ENCODE measurements around the gene TPK1.

Gene TPK1

GRCh38 chr7:144835652-144836544 lies at the start of gene TPK1:
TPK1 (minus strand) TSS chr7:144836053; CDS start chr7:144835602, 451 bp downstream.
- DNase-seq (ENCODE audit: low spot score) = peak; percentile 80

DNA sequence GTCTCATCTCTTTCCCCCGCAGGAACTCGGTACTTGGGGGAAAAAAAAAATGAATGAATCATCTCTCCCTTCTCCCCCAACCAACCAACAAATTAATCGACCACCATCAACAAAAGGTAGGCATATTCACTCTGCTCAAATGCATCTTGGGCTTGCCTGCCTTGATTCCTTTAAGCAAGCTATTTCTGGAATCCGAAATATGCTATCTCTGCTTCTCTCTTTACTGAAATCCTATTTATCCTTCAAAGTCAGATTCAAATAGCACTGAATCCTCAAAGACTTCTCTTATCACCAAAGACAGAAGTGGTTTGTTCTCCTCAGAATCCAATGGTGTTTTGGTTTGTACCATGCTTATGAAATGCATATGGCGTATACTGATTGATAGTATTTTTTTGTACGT lies 49.6 kb upstream of the TPK1 start:
- DNase-seq (ENCODE audit: low spot score) = no peak

DNA sequence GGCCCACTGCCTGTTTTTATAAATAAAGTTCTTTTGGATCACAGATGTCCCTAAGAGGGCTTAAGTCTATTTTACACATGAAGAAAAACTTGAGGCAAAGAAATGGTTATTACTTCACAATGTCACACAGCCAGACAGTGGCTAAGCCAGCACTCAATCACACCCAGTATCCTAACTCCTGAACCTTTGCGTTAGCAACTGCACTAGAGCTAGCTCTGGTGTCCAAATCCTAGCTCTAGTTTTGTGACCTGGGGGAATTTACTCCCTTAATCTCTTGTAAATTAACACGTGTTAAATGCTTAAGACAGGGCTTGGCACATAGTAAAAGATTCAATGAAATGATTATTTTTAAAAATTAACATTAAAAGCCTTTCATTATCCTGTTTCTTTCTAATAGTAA lies 49.0 kb upstream of the TPK1 start:
- DNase-seq (ENCODE audit: low spot score) = no peak

GRCh38 chr7:144873316-144873845 lies 37.5 kb upstream of the TPK1 start:
- DNase-seq (ENCODE audit: low spot score) = no peak

DNA sequence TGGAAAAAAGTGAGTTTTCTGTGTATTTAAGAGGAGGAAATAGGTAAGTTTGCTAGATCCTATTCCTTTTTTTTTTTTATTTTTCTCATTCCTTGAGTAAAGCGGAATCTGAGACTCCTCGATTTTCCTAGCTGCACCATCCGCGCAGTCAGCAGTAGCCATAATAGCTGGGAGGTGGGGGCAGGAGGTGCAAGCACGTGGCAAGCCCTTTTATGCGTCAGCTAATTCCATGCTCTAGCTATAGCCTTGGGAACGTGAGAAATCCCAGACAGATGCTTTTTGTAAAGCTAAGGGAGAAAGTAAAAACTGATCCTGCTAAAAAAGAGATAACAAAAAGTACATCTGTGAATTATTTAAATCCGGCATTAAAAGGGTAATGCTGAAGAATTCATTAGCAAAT lies 33.2 kb upstream of the TPK1 start:
- no peak for DNase-seq (ENCODE audit: low spot score)

DNA sequence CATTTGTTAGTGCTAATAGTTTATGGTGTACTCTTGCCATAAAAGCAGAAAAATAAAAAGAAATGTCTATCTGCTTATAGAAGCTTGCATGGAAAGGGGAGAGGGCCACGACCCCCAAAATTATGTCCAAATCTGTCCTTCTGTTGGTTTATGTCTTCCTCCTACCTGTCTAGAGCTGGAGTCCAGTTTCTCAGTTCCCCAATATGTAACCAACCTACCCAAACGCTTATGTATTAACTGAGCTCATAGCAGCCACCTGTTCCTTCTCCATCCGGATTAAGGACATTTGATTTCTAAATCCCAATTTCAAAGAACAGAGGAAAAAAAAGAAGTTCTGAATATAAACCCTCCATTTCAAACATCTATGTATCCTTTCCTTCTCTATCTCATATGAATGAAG lies 30.3 kb upstream of the TPK1 start:
- no peak for DNase-seq (ENCODE audit: low spot score)

DNA sequence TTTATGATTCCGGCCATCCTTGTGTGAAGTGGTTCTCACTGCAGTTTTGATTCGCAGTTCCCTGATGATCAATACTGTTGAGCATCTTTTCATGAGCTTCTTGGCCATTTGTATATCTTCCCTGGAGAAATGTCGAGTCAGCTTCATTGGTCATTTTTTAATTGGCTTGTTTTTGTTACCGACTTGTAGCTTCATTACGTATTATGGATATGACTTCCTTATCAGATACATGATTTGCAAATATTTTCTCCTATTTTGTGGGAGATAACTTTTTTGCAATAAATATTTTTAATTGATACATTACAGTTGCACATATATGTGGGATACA lies 27.4 kb upstream of the TPK1 start:
- DNase-seq (ENCODE audit: low spot score) = no peak

GRCh38 chr7:144862612-144863319 lies 26.9 kb upstream of the TPK1 start:
- no peak for DNase-seq (ENCODE audit: low spot score)

DNA sequence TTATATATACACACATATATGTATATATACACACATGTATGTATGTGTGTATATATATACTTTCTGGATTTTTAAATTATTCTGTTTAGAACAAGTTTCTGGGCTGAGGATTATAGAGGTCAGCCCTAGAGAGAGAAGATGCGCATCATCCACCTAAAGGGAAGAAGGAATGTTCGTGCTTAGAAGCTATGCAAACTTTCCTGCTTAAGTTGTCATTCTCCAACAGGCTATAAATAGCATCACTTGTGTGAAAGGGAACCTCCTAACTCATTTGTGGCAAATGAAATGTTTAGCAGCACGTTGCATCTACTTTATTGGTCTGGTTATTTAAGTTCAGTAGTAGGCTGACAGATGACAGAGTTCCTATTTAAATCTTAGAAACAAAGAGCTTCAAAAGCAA lies 23.9 kb upstream of the TPK1 start:
- DNase-seq (ENCODE audit: low spot score) = no peak

DNA sequence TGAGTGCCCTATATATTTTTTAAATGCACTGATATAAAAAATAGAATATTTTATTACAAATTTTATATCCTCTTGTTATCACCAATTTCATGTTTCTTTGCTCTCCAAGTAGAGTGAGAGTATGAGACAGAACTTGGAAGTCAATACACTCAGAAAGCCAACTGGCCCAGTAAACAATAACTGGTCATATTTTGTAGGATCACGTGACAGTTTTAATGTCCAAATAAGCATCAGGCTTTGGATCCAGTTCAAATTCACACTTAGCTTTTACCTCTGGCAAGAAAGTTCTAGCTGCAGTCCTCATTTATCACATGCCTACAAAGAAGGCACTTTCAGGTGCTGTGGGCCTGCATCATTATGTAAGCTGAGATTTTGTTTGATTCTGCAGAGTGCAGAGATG lies 21.6 kb upstream of the TPK1 start:
- no peak for DNase-seq (ENCODE audit: low spot score)

- peak; percentile 14 for DNase-seq (ENCODE audit: low spot score)
Measured at GRCh38 chr7:144854839-144855424, 19.1 kb upstream of the TPK1 start.

- no peak for DNase-seq (ENCODE audit: low spot score)
Measured at GRCh38 chr7:144853542-144853941, 17.7 kb upstream of the TPK1 start.

DNA sequence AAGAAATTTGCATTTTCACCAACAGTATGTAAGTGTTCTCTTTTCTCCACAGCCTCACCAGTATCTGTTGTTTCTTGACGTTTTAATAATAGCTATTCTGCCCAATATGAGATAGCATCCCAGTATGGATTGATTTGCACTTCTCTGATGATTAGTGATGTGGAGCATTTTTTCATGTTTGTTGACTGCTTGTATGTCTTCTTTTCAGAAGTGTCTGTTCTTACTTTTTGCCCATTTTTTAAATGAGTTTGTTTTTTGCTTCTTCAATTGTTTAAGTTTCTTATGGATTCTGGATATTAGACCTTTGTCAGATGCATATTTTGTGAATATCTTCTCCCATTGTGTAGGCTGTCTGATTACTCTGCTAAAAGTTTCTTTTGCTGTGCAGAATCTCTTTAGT lies 12.2 kb upstream of the TPK1 start:
- DNase-seq (ENCODE audit: low spot score) = no peak

GRCh38 chr7:144842377-144842851 lies 6.6 kb upstream of the TPK1 start:
- DNase-seq (ENCODE audit: low spot score) = peak; percentile 10

DNA sequence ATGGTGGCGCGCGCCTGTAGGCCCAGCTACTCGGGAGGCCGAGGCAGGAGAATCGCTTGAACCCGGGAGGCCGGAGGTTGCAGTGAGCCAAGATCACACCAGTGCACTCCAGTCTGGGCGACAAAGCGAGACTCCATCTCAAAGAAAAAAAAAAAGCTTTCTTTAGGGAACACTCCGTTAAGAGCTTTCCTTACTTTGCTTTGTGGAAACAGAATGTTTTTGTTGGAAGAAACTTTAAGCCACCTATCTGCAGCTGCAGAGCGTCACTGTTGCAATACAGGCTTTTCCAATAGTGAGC lies 641 bp upstream of the TPK1 start:
- DNase-seq (ENCODE audit: low spot score) = no peak

DNA sequence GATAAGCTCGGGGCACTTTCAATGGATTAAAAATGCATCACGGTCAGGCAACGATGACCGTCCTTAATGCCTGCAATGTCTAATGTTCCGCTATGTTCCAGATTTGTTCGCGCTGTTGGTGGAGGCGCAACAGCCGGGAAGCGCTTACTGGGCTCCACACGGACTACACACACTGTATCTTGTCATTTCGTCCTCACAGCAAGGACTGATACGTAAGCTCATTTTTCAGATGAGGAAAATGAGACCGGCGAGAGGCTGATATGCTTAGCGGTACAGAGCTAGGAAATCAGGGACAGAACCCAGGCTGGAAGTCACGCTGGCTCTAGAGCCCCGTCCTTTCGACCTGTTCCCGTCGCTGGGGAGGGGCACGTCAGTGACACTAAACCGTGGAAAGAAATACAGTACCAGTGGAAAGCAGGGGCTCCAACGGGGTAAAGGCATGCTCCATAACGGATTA lies 670 bp downstream of the TPK1 start:
- DNase-seq (ENCODE audit: low spot score) = peak; percentile 13

DNA sequence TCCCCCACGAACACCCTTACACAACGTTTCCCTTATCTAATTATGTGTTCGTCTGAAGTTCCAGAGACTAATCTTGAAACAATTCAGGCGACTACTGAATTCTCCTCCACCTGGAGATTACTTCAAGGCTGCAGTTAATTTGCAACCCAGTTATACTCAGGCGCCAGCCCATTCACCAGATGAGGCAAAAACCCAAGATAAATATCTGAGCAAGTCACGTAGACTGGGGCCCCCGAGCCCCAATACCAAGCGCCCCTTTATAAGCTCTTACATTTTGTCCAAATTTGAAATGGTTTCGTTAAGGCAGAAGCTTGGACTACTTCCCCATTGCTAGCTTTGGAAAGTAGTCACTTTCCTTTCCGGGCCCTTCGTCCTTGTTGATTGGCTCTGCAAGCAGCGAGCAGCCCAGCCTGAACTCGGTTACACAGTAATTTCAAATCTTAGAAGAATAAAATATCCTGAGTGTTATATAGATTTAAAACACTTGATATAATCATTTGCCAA lies 1.2 kb downstream of the TPK1 start:
- DNase-seq (ENCODE audit: low spot score) = peak; percentile 29

DNA sequence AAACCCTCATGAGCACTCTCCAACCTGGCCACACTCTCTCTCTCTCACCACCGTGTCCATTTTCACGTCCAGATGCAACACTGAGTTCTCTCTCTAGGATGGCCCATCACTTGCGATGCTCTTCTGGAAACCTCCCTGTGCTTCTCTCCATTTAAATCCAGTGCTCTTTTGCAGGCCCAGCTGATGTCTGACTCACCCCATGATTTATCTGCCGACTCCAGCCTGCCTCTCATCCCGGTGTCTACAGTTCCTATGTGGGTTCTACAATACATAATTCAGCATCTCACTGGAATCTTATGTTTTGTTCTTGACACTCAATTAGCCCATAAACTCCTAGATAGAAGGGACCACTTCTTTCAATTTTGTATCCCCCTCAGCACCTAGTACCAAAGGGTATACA lies 5.0 kb downstream of the TPK1 start:
- DNase-seq (ENCODE audit: low spot score) = no peak

- DNase-seq (ENCODE audit: low spot score) = no peak
Measured at GRCh38 chr7:144830024-144830785, 5.6 kb downstream of the TPK1 start.

GRCh38 chr7:144827621-144828020 lies 8.2 kb downstream of the TPK1 start:
- no peak for DNase-seq (ENCODE audit: low spot score)

- DNase-seq (ENCODE audit: low spot score) = no peak
Measured at GRCh38 chr7:144826208-144826607, 9.6 kb downstream of the TPK1 start.

- no peak for DNase-seq (ENCODE audit: low spot score)
Measured at GRCh38 chr7:144824360-144824759, 11.5 kb downstream of the TPK1 start.

Data from HuH-7.5 (cell line).